Hepatocyte (in vitro differentiated cells): ENCODE data around the gene EXD3. TPM values are rescaled to one million over a fixed set of nuclear protein-coding genes. Genes with fewer than 3 reads are reported as not detected.

ENCODE experiments used
- DNase-seq: peaks from one replicate; pipeline ENCODE4 v3.0.0-alpha.2; 2016; ENCODE audit warnings: low spot score
- H2AFZ ChIP-seq: fragments of 200-600 bp; sonication (generic); 2 replicates; pipeline ENCODE4 v1.6.0; 2016; ENCODE audit warnings: antibody characterized with exemption, mild to moderate bottlenecking
- H3K27ac ChIP-seq: fragments of 200-600 bp; sonication (generic); 2 replicates; pipeline ENCODE4 v1.5.1; 2016; ENCODE audit warnings: mild to moderate bottlenecking
- H3K27me3 ChIP-seq: fragments of 200-600 bp; sonication (generic); 2 replicates; pipeline ENCODE4 v1.6.1; 2016
- H3K36me3 ChIP-seq: fragments of 200-600 bp; sonication (generic); replicated peaks from 2 replicates; pipeline ENCODE4 v1.5.1; 2016; ENCODE audit warnings: low read depth; ENCODE audit not compliant: insufficient read depth
- H3K4me1 ChIP-seq: fragments of 200-600 bp; sonication (generic); 2 replicates; pipeline ENCODE4 v1.5.1; 2016; ENCODE audit warnings: mild to moderate bottlenecking, moderate library complexity; ENCODE audit not compliant: insufficient read depth
- H3K4me2 ChIP-seq: fragments of 200-600 bp; sonication (generic); 2 replicates; pipeline ENCODE4 v1.6.0; 2016
- H3K4me3 ChIP-seq: fragments of 200-600 bp; sonication (generic); 2 replicates; pipeline ENCODE4 v1.5.1; 2016; ENCODE audit warnings: mild to moderate bottlenecking
- H3K79me2 ChIP-seq: fragments of 200-600 bp; sonication (generic); 2 replicates; pipeline ENCODE4 v1.6.0; 2017; ENCODE audit warnings: mild to moderate bottlenecking
- H3K9me2 ChIP-seq: fragments of 200-600 bp; sonication (generic); replicated peaks from 2 replicates; pipeline ENCODE4 v1.6.0; 2017; ENCODE audit warnings: mild to moderate bottlenecking; ENCODE audit not compliant: insufficient read depth
- H3K9me3 ChIP-seq: fragments of 200-600 bp; sonication (generic); 2 replicates; pipeline ENCODE4 v1.5.1; 2016; ENCODE audit warnings: low read depth, mild to moderate bottlenecking
- H4K20me1 ChIP-seq: fragments of 200-600 bp; sonication (generic); 2 replicates; pipeline ENCODE4 v1.6.0; 2016; ENCODE audit warnings: mild to moderate bottlenecking; ENCODE audit not compliant: insufficient read depth, poor library complexity, severe bottlenecking
- EZH2 ChIP-seq: fragments of 200-600 bp; sonication (generic); IDR thresholded peaks from 2 replicates; pipeline ENCODE4 v1.6.1; 2016; ENCODE audit warnings: antibody characterized with exemption, mild to moderate bottlenecking, borderline replicate concordance
- EZH2phosphoT487 ChIP-seq: fragments of 200-600 bp; sonication (generic); IDR thresholded peaks from one replicate; pipeline ENCODE4 v1.6.1; 2018; ENCODE audit warnings: antibody characterized with exemption, mild to moderate bottlenecking, low read depth, moderate library complexity; ENCODE audit not compliant: unreplicated experiment, severe bottlenecking
- WGBS: methylation state at CpG from one replicate; pipeline ENCODE4 v1.1.6; 2016; ENCODE audit warnings: low lambda C conversion rate; ENCODE audit errors: missing lambda C conversion rate; 5-methylcytosine and 5-hydroxymethylcytosine counted together
- polyA plus RNA-seq: library from polyadenylated mRNA; unstranded; fragments of >200 nt; fragmentation: Nextera tagmentation; extraction: Ambion mirVana; gene quantifications from 2 replicates; pipeline ENCODE4 v1.2.1, GENCODE V29; 2016
- total RNA-seq: library from RNA; depleted of rRNA; stranded (reverse); fragments of >200 nt; gene quantifications from 2 replicates; pipeline ENCODE4 v1.2.3, GENCODE V29; 2014
- TF ChIP-seq, protein P1 (sequence below): fragments of 200-600 bp; sonication (generic); IDR thresholded peaks from 2 replicates; pipeline ENCODE4 v1.5.1; 2016; ENCODE audit warnings: antibody characterized with exemption, mild to moderate bottlenecking; ENCODE audit not compliant: poor library complexity

The EXD3 gene
- total and polyA plus RNA-seq, 2 experiments from 2014 or later: 11.8 to 21.6 TPM

DNA sequence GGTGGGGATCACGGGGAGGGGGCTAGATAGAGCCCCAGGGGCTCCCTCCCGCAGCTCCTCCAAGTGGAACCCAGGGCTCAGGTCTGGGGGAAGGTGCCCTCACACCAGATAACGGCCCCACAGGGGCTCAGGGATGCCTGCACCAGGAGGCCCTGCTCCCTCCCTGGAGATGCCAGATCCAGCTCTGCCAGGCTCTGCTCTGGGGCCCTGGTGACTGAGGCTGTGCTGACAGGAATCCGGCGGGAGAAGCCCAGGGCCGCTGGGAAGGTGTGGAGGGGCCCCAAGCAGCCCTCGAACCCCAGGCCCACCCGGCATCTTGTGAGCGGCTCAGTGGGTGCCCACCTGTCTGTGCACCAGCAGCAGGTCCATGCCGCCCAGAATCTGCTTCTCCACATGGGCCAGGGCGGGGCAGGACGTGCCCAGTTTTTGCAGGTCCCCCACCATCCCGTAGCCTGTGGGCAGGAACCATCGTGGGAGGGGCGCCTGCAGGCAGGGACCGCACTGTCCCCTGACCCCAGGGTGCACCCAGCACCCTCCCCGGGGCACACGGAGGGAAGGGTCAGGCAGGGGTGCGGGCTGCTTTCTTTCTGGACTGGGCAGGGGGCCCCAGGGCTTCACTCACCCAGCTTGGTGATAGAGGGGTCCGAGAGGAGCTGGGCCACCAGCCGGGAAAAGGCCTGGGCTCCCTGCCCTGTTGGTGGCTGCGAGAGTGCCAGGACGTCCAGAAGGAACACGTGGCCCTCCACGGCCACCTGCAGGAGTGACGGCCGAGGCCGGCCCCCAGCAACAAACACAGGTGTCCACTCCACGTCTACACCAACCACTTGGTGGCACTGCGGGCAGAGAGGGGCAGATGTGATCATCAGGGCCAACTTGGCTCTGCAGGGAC, 72.0 kb downstream of the EXD3 start:
- Histone ChIP-seq H3K4me3 (no peak overlapping the region), H3K27me3 (no peaks in the 10 kb centered on the region), H3K9me3 (no peaks in the 10 kb centered on the region), H3K9me2 (no peaks in the 10 kb centered on the region), H3K27ac (no peak overlapping the region), H3K4me1 (no peaks in the 10 kb centered on the region), H3K4me2 (no peak overlapping the region), H4K20me1 (no peaks in the 10 kb centered on the region), H3K36me3 (no peaks in the 10 kb centered on the region), H2AFZ (no peak overlapping the region), H3K79me2 (no peaks in the 10 kb centered on the region)
- TF ChIP-seq EZH2phosphoT487 (no peak), EZH2 (no peak)
- TF ChIP-seq, protein P1, sequence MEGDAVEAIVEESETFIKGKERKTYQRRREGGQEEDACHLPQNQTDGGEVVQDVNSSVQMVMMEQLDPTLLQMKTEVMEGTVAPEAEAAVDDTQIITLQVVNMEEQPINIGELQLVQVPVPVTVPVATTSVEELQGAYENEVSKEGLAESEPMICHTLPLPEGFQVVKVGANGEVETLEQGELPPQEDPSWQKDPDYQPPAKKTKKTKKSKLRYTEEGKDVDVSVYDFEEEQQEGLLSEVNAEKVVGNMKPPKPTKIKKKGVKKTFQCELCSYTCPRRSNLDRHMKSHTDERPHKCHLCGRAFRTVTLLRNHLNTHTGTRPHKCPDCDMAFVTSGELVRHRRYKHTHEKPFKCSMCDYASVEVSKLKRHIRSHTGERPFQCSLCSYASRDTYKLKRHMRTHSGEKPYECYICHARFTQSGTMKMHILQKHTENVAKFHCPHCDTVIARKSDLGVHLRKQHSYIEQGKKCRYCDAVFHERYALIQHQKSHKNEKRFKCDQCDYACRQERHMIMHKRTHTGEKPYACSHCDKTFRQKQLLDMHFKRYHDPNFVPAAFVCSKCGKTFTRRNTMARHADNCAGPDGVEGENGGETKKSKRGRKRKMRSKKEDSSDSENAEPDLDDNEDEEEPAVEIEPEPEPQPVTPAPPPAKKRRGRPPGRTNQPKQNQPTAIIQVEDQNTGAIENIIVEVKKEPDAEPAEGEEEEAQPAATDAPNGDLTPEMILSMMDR: no peak
- no peak for DNase-seq
- WGBS: 91% methylated on average over 17 of the region's 30 CpGs

DNA sequence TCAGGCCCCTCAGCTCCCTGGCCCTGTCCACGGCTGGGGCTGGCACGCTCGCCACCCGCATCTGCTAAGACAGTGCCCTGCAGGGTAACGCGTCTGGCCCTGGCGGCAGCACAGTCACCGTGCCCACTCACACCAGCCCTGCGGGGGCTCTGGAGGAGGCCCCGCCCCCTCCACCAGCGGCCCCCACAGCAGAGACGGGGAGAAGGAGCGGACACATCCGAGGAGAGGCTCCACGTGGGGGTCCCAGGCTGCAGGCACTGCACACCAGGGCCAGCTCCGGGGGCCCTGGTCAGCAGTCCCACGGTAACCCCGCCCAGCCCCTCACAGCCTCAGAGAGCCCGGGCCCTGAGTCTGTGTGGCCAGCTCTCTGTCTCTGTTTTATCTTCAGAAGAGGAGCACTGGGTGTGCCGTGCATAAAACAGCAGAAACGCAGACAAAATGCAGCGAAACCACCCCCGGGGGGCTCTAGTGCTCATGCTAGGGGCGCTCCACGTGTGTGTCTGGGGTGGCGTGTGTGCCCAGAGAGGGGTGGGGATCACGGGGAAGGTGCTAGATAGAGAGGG, 73.4 kb downstream of the EXD3 start:
- TF ChIP-seq EZH2phosphoT487: no peak
- no peak for TF ChIP-seq EZH2
- TF ChIP-seq, protein P1: no peak
- H3K9me2 ChIP-seq: no peaks in the 10 kb centered on the region
- H3K4me2 ChIP-seq: no peak overlapping the region
- 96% methylated on average over 25 of the region's 27 CpGs for WGBS
- no peak overlapping the region for H3K4me3 ChIP-seq
- no peaks in the 10 kb centered on the region for H3K27me3 ChIP-seq
- no peaks in the 10 kb centered on the region for H3K9me3 ChIP-seq
- H2AFZ ChIP-seq: no peak overlapping the region
- no peaks in the 10 kb centered on the region for H3K36me3 ChIP-seq
- no peak for DNase-seq
- H3K79me2 ChIP-seq: no peaks in the 10 kb centered on the region
- H4K20me1 ChIP-seq: no peaks in the 10 kb centered on the region
- no peak overlapping the region for H3K27ac ChIP-seq
- no peaks in the 10 kb centered on the region for H3K4me1 ChIP-seq

DNA sequence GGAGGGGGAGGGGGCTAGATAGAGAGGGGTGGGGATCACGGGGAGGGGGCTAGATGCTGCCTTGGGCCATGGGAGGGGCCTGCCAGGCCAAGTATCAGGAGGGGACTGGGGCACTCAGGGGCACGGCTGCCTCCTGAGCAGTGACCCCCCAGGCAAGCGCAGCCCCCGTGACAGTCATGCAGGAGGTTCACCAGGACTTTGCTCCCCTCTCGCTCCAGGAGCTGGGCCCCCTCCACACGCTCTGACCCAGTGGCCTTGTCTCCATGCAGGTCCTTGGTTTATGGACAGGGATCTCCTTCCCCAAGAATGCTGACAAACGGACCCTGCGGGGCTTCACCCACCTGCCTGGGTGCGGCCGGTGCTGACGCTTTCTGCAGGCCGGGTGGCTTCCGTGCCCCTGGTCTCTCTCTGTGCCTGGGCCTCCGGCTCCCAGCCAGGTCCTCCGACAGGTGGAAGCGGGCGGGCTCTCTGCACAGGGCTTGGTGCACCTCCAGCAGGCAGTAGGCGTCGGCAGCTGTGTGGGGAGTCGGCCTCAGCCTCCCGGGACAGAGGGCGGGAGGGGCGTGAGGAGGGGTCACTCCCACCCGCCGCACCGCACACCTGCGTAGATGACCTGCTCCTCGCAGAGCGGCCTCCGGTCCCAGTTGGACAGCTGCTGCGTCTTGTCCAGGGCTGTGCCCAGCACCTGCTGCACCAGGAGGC, 74.0 kb downstream of the EXD3 start:
- no peak overlapping the region for H3K27ac ChIP-seq
- no peaks in the 10 kb centered on the region for H3K9me3 ChIP-seq
- H3K27me3 ChIP-seq: no peaks in the 10 kb centered on the region
- WGBS: 96% methylated on average over 23 of the region's 31 CpGs
- H3K4me2 ChIP-seq: no peak overlapping the region
- no peaks in the 10 kb centered on the region for H4K20me1 ChIP-seq
- H3K79me2 ChIP-seq: no peaks in the 10 kb centered on the region
- no peaks in the 10 kb centered on the region for H3K36me3 ChIP-seq
- no peaks in the 10 kb centered on the region for H3K4me1 ChIP-seq
- DNase-seq: no peak
- H3K9me2 ChIP-seq: no peaks in the 10 kb centered on the region
- H2AFZ ChIP-seq: no peak overlapping the region
- H3K4me3 ChIP-seq: no peak overlapping the region
- TF ChIP-seq, protein P1: no peak
- TF ChIP-seq EZH2phosphoT487: no peak
- no peak for TF ChIP-seq EZH2
